Stimulated activated CD4-positive, alpha-beta T cell treated with anti-CD3 and anti-CD28 coated beads, Interleukin-1b, Interleukin-23, amount 100 ng/mL, for 4 hours (primary cell): Measurements from ENCODE around the gene ALKBH3.

Experiments used
- DNase-seq, 2 donors: peaks; one replicate each; pipeline ENCODE4 v3.0.0-alpha.2; 2020; ENCODE audit warnings: low read depth in 2 of 2

Gene ALKBH3

DNA sequence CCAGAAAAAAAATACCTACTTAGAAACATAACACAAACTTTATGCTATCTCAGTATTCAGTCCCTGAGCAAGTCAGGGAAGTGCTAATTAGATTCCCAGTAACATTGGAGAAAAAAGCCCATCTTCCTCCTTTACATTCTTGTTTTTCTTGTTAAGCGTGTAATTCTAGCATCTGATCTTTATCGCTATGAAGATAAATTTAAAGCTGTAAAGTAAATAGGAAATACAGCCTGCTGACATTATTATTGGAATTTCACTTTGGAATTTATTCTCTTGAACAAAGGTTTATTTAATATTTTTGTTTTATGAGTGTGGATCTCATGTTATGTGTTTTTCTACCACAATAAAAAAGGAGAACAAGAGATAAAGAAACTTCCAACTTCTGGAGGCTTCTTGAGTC, 13.9 kb downstream of the ALKBH3 start:
- no peak for DNase-seq

- DNase-seq = no peak
Measured at GRCh38 chr11:43895601-43896000, 15.0 kb downstream of the ALKBH3 start.

DNA sequence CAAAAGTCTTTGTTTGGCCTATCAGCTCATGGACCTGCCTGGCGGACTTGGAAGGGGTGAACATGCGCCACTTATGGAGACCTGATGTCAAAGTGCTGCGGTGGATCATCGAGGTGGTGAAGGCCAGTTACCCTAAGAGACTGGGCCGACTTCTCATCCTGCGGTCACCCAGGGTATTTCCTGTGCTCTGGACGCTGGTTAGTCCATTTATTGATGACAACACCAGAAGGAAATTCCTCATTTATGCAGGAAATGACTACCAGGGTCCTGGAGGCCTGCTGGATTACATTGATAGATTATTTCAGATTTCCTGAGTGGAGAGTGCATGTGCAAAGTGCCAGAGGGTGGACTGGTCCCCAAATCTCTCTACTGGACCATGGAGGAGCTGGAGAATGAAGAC, 17.9 kb downstream of the ALKBH3 start:
- no peak for DNase-seq

DNA sequence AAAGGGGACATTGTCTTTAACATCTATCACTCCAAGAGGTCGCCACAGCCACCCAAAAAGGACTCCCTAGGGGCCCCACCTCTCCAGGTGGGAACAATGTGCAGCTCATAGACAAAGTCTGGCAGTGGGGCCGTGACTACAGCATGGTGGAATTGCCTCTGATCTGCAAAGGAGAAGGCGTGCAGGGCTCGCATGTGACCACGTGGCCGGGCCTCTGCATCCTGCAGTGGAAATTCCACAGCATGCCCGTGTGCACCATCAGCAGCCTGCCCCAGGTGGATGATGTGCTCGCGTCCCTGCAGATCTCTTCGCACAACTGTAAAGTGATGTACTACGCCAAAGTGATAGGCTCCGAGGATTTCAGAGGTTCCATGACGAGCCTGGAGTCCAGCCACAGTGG, 18.5 kb downstream of the ALKBH3 start:
- no peak for DNase-seq

GRCh38 chr11:43901551-43901950, 20.9 kb downstream of the ALKBH3 start:
- DNase-seq = no peak

DNA sequence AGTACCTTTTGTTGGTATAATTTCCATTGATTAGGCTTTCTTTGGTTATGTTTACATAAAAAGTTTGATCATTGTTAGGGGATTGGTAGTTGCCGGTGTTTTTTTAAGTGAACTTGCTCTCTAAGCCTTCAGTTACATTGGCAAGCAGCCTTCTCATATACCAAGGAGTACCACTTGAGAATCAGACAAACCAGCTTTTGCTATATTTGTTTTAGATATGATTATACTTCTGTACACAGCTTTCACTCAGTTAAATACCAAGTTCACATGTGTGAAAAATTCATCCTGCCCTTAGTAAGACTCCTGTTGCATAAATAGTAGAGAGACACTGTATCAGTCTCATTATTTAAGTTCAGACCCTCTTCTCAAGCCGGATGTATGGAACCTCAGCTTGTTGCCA, 22.4 kb downstream of the ALKBH3 start:
- DNase-seq = no peak

GRCh38 chr11:43903969-43904368, 23.3 kb downstream of the ALKBH3 start:
- no peak for DNase-seq

- DNase-seq = no peak
Measured at GRCh38 chr11:43904742-43905535, 24.3 kb downstream of the ALKBH3 start.

- no peak for DNase-seq
Measured at GRCh38 chr11:43905813-43906241, 25.2 kb downstream of the ALKBH3 start.

GRCh38 chr11:43907028-43907975, 26.7 kb downstream of the ALKBH3 start:
- no peak for DNase-seq

GRCh38 chr11:43908191-43908590, 27.6 kb downstream of the ALKBH3 start:
- DNase-seq = no peak

GRCh38 chr11:43908683-43909082, 28.1 kb downstream of the ALKBH3 start:
- no peak for DNase-seq

DNA sequence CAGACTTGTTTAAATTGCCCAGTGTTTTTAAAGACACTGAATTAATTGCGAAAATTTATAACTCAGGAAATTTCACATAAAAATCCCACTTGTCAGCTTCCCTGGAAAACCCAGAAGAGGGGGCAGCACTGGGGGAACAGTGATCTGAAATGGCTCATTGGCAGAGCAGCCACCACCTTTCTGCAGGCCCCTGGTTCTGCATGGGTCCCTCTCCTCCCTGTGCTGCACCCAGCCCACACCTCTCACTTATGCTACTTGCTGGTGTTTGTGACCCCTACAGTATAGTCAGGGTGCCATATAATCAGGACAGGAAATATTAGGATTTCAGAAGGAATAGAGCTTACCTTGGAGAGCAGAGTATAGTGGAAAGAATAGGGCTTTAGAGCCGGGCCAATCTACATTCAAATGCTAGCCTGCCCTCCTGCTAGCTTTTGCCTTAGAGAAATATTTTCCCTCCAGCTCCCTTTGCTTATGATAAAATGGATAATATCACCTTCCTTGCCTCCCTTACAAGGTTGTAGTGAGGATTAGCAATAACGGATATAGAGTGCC, 33.3 kb downstream of the ALKBH3 start:
- no peak for DNase-seq

DNA sequence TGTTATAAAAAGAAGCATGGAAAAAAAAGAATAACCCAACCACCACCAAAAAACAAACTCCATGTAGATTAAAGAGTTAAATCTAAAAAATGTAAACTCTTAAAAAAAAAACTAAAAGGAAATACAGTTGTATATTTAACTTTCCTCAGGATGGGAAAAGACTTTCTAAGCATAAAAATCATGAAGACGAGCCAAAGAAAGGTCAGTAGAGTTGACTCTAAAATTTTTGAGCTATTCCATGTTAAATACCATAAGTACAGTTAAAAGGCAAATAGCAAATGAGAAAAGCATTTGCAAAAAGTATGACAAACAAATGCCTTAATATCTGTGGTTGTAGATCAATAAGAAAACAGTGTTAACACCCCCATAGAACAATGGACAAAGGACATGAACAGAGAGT, 33.8 kb downstream of the ALKBH3 start:
- no peak for DNase-seq

DNA sequence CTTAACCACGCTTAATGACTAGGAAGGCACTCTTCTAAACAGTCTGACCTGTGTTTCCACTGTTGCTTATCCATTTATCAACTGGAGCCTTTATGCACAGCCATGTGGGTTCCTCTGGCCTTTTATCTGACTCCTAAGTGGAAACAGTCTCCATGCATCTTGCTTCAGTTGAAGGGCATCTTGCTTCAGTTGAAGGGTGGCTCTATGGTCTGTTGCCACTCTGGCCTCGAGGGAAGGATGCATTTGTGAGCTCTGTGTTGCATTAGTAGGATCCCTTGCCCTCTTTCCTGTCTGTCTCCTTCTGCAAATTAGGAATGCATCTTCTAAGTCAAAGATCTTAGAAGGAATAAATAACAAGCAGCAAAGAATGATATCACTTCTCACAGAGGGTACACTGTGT, 36.0 kb downstream of the ALKBH3 start:
- no peak for DNase-seq

GRCh38 chr11:43917851-43918250, 37.2 kb downstream of the ALKBH3 start:
- no peak for DNase-seq

- DNase-seq = no peak
Measured at GRCh38 chr11:43918662-43919061, 38.0 kb downstream of the ALKBH3 start.

- no peak for DNase-seq
Measured at GRCh38 chr11:43919852-43920597, 39.4 kb downstream of the ALKBH3 start.

DNA sequence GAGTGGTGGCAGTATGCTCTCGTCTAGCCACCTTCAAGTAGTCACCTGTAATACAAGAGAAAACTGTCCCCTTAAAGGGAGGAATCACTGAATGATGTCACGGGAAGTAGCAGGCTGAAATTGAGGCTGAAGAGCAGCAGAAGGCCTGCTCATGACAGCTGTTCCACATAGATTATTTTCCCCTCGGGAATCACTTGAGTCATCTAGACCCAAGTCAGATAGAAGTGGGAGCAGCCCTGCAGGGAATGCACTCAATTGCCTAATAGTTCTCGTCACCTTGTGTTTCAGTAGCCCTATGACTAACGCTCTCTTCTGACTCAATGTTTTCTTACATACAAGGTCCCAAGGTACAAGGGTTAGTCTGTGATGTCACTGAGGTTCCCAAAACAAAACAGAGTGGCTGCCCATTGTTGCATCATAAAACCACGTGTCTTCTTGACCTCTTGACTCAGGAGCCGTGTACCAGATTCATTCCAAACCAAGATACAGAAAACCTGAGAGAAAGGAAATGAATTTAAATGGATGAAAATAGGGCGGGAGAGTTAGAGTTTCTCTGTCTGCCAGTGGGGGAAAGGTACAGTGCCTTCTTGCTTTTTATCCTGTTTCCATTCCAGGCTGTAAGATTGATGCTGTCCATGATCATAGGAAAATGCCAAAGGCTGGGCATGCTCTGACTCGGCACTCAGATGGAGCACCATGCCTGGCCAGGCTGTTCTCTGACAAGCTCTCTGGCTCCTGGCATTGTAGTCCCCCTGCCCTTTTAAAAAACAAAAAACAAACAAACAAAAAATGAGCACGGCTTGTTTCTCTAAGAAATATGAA, 40.2 kb downstream of the ALKBH3 start:
- no peak for DNase-seq

DNA sequence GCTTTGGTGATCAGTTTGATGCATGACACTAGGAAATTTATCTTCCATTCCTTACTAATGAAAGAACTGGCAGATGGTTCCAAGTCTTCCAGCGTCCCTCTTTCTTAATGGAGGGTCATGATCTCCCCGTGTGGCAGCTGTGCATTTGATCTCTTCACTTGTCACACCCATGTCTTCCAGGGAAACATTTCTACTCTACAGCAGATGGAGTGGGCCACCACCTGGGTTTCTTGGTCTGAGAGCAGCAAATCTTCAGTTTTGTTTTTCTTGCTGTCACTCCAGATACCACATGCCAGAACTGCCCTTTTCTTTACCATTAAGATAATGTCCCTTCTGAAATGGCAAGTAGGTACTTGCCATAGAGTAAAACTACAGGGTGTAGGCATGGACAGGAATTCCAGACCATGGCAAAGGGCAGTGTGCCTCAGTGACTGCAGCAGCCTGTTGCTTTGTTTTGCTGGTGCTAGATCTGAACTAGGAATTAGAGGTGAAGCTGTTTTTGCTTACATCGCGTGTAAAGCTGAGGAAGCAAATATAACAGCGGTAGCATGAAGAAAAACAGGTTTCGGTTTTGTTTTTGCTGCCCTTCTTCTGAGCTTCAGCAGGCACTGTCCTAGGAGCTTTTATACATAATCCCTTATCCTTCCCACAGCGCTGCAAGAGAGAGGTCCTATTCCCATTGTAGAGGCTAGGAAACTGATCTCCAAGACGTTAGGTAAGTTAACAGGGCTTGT, 41.1 kb downstream of the ALKBH3 start:
- DNase-seq = no peak
